ENCODE data around the gene SORCS1.

SORCS1 gene

GRCh38 chr10:106643473-106643872 lies 521.0 kb downstream of the SORCS1 start:
- H3K4me3 ChIP-seq (ENCODE audit: low read depth, low read length), result no peak overlapping the region
- DNase-seq (ENCODE audit: low read depth), result no peak
- no peak for TF ChIP-seq CTCF (IDR thresholded peaks at IDR 0.05; ENCODE audit: control insufficient read depth, extremely low read depth, insufficient read depth)

- TF ChIP-seq CTCF (IDR thresholded peaks at IDR 0.05; ENCODE audit: control insufficient read depth, extremely low read depth, insufficient read depth), result no peak
- DNase-seq (ENCODE audit: low read depth), result no peak
These were observed 526.6 kb downstream of the SORCS1 start for GRCh38 chr10:106637873-106638272.

GRCh38 chr10:106636766-106637491 lies 527.6 kb downstream of the SORCS1 start:
- no peak for DNase-seq (ENCODE audit: low read depth)

More at GRCh38 chr10:106637873-106638272, 526.6 kb downstream of the SORCS1 start:
- no peak overlapping the region for H3K4me3 ChIP-seq (ENCODE audit: low read depth, low read length)

GRCh38 chr10:106635947-106636346 lies 528.6 kb downstream of the SORCS1 start:
- no peak for TF ChIP-seq CTCF (IDR thresholded peaks at IDR 0.05; ENCODE audit: control insufficient read depth, extremely low read depth, insufficient read depth)
- no peak overlapping the region for H3K4me3 ChIP-seq (ENCODE audit: low read depth, low read length)
- DNase-seq (ENCODE audit: low read depth), result no peak

More at GRCh38 chr10:106636766-106637491, 527.6 kb downstream of the SORCS1 start:
- TF ChIP-seq CTCF (IDR thresholded peaks at IDR 0.05; ENCODE audit: control insufficient read depth, extremely low read depth, insufficient read depth), result no peak
- no peak overlapping the region for H3K4me3 ChIP-seq (ENCODE audit: low read depth, low read length)

- TF ChIP-seq CTCF (IDR thresholded peaks at IDR 0.05; ENCODE audit: control insufficient read depth, extremely low read depth, insufficient read depth), result no peak
- no peak for DNase-seq (ENCODE audit: low read depth)
- H3K4me3 ChIP-seq (ENCODE audit: low read depth, low read length), result no peak overlapping the region
These were observed 533.3 kb downstream of the SORCS1 start for GRCh38 chr10:106631016-106631702.

GRCh38 chr10:106626371-106626770 lies 538.1 kb downstream of the SORCS1 start:
- no peak overlapping the region for H3K4me3 ChIP-seq (ENCODE audit: low read depth, low read length)
- no peak for TF ChIP-seq CTCF (IDR thresholded peaks at IDR 0.05; ENCODE audit: control insufficient read depth, extremely low read depth, insufficient read depth)
- DNase-seq (ENCODE audit: low read depth), result no peak

Measured in LNCaP clone FGC (cell line).